A172 (cell line): Measurements from ENCODE around the gene PIK3CB. TPM values are rescaled to one million over a fixed set of nuclear protein-coding genes. Genes with fewer than 3 reads are reported as not detected.

ENCODE experiments used
- DNase-seq: peaks from one replicate; pipeline ENCODE4 v3.0.0-alpha.2; 2015; ENCODE audit warnings: low spot score
- total RNA-seq: library from RNA; depleted of rRNA; stranded (reverse); fragments of >200 nt; shearing (Covaris generic); gene quantifications from 2 replicates; pipeline ENCODE4 v1.2.3, GENCODE V29; 2014; rRNA removed

Gene PIK3CB
- 11.6 and 12.1 TPM in 2 replicates for total RNA-seq

DNA sequence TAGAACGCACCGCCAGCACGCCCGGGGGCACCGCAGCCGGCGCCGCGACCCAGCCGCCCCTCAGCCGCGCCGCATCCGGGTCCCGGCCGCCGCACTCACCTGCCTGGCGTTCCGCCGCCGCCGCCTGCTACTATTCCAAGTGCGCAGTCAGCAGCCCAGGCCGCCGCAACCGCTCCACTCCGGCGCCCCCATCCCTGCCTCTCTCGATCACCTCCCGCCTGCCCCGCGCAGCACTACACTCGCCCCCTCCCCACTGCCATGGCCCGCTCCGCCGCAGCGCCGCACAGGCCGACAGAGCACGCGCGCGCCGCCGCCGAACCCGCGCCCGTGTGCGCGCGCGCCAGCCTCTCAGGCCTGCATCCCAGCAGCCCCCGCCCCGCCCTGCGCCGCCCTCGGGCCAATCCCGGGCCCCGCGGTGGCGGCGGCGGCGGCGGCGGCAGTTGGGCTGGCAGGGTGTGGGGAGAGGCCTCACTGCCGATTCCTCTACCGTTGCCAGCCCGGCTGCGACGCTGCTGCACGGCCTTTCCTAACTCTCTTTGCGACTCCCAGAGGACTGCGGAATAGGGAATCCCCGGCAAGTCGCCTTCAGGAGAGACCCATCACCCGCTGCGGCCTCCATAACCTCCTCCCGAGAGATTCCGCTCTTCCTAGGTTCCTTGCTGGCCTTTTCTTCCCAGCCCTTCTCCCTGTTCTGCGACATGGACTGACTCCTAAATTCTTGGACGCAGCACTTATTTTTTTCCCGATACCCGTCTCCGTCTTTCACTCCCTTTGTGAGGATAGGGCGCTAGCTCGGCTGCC lies at the start of gene PIK3CB:
TSS of gene PIK3CB (minus strand) at position 333 of the 801 bp plus-strand sequence. CDS start 75,585 bp downstream, outside the sequence.
- peak; percentile 78 for DNase-seq

DNA sequence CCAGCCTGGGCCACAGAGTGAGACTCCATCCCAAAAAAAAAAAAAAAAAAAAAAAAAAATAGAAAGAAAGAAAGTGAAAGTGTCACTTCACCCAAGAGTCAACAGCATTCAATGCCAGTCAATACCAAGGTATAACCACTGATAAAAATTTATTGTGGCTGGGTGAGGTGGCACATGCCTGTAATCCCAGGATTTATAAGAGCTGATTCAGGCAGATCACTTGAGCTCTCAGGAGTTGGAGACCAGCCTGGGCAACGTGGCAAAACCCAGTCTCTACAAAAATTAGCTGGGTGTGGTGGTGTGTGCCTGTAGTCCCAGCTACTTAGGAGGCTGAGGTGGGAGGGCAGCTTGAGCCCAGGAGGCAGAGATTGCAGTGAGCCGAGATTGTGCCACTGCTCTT lies 46.5 kb upstream of the PIK3CB start:
- DNase-seq, result no peak

DNA sequence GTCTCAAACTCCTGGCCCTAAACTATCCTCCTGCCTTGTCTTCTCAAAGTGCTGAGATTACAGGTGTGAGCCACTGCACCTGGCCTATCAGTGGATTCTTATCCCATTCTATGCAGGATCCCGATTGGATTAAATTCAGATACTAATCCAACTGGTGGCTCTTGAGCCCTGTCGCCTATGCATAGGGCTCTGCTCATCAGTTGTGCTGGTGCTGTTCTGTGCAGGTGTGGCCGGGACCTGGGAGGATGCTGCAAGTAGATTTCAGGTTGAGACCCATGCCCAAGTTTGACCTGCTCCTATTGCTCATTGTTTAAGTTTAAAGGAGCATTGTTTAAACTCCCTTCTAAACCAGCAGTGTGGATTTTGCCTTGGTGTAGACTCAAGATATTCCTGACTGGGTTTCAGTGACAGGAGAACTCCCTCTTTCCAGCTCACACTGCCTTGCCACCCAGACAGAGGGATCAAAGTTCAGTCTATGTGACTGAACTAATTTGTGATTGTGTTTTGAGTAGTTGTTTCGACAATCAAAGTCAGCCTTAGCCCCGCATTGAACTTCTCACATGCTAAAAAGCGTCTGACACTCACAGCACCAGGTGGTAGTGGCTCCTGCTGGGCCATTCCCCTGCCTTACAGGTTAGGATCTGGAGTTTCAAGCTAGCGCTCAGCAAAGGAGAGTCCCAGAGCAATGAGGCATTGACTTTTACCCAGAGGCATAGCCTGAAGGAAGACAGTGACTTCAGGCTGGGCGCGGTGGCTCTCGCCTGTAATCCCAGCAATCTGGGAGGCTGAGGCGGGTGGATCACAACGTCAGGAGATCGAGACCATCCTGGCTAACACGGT lies 45.0 kb upstream of the PIK3CB start:
- no peak for DNase-seq

DNA sequence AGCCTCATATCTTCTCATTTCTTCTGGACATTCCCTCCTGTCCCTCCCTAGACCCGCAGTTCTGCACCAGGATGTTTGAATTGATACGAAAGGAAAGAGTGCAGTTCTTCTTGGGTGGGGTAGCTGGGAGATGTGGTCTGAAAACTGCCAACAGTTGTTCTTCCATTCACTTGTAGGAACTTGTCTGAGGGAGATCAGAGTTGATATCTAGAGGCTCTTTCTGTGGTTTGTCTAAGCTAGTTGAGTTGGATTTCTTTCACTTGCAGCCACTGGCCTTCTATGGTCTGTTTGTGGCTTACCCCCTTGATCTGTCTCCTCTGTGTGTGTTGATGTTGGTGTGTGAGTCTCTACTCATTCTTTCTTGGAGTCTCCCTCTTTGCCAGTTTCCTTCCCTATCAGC lies 42.5 kb upstream of the PIK3CB start:
- DNase-seq, result no peak

DNA sequence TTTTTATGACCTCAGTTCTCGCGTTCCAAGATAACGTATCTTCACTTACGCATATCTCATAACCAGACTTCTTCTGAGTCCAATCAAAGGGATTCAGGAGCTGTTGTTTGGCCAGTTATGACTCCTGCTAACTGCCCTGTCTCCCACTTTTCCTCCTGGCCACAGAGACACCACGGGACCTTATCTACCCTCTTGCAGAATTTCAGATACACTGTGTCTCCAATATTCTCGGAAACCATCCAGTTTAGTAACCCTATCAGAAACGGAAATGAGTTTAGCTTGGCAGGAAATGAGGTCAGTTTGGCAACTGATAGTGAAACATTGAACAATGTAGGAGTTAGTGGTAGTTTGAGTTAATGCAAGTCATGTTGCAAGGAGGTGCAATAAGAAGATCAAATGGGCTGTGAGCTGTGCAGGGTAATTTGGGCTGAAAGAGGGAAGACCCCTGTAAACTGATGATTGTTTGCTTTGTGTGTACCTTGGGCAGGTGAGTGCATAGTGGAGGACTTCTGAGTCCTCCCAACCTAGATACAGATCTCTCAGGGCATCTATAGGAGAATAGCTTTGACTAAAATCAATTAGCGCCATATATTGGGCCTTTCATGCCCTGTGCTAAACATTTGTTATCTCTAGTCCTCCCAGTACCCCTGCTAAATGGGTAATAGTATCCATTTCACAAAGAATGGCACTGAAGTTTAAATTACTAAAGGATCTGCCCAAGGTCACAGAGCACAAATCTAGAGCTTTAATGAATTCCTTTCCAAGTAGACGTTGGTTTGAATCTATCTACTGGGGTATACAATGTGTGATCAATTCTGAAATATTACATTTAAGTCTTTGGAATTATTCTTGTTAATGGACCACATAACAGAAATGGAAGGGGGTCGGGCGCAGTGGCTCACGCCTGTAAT lies 41.3 kb upstream of the PIK3CB start:
- no peak for DNase-seq

DNA sequence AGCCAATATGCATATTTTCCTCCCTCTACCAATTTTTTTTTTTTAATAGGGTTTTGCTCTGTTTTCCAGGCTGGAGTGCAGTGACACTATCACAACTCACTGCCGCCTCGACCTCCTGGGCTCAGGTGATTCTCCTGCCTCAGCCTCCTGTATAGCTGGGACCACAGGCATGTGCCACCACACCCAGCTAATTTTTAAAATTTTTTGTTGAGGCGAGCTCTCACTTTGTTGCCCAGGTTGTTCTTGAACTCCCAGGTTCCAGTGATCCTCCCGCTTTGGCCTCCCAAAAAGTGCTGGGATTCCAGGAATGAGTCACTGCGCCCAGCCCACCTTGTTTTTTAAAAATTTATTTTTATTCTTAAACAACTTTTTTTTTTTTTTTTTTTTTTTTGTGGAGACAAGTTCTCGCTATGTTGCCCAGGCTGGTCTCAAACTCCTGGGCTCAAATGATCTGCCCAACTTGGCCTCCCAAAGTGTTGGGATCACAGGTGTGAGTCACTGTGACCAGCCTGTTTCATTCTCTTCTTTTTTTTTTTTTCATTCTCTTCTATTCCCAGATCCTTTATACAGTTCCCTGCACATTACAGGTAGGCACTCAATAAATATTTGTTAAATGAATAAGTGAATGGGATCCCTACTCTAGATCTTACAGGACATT lies 40.5 kb upstream of the PIK3CB start:
- no peak for DNase-seq

DNA sequence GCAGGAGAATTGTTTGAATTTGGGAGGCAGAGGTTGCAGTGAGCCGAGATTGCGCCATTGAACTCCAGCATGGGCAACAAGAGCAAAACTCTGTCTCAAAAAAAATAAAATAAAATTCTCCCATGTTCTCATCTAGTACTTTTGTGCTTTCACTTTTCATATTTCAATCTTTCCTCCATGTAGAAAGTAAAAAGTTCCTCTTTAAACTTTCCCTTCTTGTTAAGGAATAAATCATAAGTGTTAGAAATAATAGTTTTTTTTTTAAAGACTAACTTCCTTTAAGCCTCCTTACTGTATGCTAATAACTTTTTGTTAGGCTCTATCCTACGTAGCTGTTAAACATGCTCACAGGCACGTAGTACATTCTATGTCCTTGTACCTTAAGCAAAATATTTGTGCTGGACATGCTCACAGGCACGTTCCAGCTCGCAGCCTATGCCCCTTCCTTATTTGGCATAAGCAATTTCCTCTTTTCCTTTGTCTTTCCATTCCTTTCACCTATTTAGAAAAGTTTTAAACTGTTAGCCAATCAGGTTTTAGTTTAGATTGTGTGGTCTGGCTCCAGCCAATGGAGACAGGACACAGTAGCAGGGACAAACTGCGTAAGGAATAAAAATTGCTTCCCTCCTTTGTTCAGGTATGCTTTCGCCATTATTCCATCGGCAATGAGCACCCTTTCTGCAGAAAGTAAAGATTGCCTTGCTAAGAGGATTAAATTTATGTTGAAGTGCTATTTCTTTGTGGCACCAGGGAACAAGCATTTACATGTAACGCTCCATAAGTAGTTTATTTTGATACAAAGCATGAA lies 38.9 kb upstream of the PIK3CB start:
- DNase-seq, result no peak

DNA sequence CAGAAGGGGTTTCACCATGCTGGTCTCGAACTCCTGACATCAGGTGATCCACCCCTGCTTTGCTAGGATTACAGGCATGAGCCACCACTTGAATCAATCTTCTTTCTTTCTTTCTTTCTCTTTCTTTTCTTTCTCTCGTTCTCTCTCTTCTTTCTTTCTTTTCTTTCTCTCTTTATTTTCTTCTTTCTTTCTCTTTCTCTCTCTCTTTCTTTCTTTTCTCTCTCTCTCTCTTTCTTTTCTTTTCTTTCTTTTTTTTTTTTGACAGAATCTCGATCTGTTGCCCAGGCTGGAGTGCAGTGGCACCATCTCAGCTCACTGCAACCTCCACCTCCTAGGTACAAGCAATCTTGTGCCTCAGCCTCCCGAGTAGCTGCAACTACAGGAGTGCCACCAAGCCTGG lies 37.9 kb upstream of the PIK3CB start:
- no peak for DNase-seq

DNA sequence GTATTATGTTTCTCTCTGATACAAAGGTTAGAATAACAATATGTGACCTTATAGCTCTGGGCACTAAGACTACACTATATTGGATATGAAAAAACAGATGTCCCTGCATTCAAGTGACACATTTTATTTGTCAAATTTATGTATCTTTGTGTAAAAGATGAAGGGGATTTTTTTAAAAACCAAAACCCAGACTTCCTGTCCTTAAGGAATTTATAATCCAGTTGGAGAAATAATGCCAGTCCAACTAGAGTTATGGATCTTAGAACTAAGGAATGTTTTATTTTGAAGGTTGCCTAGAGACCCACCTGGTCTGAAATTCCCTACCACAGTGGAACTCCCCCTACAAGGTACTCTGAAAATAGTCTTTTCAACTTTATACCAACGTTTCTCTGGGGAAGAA lies 33.3 kb upstream of the PIK3CB start:
- peak; percentile 55 for DNase-seq

DNA sequence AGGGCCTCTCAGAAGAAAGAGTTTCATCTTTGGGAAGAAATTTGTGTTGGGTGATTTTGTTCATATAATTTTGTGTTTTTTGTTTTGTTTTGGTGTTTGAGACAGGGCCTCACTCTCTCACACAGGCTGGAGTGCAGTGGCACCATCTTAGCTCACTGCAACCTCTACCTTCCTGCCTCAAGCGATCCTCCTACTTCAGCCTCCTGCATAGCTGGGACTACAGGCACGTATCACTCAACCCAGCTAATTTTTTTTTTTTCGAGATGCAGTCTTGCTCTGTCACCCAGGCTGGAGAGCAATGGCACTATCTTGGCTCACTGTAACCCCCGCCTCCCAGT lies 29.0 kb upstream of the PIK3CB start:
- DNase-seq, result no peak

DNA sequence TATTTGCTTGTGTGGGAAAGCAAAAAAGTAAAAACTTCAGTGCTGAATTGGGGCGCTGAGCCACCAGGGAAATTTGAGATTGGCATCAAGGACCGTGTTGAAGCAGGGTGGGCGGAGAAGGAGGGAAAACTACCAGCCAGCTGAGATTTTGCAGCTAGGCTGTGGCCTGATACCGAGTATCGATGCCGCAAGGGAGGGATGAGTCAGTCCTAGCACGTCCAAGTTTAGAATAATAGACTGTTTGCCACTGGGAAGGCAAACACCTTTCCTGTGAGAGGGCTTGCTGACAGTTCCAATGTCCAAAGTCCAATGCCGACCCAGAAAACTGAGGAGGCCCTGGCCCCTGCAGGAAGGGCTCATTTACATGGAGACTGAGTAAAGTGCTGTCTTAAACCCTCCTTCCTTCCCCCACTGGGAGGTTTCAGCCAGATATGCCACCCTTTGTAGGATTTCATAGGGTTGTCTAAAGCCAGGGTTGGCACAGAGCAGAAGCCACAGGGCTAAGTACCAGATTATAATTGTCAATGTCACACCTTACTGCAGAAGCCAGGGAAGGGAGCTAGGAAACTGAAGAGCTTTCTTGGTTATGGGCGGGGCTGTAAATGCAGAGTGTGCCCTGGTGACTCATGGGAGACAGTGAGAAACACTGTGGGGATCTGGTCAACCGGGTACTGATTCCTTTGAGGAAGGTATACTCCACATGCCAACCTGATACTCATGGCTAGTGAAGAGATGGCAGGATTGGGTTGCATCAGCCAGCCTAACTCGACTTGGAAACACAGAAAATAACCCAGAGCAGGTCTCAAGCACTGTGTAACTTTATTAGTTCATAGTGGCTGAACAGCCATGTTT lies 28.4 kb upstream of the PIK3CB start:
- DNase-seq, result peak; percentile 74

DNA sequence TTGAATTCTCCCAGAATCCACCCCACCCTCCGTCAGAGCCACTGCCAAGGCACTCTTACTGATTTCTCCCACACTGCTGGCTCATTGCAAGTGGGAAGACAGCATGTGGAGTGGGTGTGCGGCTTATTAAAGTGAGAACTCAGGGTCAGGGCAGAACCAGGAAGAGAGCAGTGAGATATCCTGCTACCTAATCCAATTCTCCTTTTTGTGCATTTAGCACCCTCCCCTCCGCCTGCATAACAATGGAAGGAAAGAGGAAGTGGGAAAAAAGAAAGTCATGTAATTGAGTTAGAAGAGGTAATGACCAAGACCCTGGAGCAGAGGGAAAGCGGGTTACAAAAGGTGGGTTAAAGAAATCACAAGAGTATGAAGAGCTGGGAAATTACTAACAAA lies 27.8 kb upstream of the PIK3CB start:
- DNase-seq, result peak; percentile 25

DNA sequence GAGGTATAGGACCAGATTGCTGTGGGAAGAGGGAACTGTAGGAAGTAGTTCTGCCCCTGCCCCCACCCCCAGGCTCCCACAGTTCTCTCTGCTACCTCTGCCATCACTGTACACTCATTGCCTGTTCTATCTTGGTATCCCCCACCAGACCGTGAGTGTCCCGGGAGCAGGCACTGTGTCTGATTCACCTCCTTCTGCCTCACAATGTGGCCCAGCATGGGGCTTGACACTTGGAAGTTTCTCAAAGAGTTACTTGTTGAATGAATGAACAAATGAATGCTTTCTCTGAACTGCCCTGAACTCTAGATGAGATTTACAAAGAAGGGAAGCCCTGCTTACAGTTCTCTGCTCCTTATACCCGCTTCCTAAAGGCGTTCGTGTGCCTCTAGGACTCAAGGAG lies 27.1 kb upstream of the PIK3CB start:
- DNase-seq, result peak; percentile 67

DNA sequence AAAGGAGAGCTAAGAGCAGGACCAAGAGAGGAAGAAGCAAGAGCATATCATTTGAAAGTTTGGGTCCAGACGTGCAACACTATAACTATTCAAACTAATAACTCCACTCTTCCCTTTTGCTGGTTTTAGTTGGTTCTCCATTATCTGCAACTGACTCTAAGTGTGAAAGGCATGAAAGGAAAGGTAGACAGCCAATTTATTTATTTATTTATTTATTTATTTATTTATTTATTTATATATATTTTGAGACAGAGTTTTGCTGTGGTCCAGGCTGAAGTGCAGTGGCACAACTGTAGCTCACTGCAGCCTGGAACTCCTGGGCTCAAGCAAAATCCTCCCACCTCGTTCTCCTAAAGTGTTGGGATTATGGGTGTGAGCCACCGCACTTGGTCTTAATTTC lies 22.1 kb upstream of the PIK3CB start:
- DNase-seq, result no peak

DNA sequence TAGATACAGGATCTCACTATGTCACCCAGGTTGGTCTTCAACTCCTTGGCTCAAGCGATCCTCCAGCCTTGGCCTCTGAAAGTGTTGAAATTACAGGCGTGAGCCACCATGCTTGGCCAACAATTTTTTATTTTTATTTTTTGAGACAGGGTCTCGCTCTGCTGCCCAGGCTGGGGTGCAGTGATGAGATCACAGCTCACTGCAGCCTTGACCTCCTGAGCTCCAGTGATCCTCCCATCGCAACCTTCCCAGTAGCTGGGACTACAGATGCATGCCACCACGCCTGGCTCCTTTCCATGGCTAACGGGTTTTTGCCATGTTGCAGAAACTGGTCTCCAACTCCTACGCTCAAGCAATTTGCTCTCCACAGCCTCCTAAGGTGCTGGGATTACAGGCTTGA lies 20.2 kb upstream of the PIK3CB start:
- no peak for DNase-seq

DNA sequence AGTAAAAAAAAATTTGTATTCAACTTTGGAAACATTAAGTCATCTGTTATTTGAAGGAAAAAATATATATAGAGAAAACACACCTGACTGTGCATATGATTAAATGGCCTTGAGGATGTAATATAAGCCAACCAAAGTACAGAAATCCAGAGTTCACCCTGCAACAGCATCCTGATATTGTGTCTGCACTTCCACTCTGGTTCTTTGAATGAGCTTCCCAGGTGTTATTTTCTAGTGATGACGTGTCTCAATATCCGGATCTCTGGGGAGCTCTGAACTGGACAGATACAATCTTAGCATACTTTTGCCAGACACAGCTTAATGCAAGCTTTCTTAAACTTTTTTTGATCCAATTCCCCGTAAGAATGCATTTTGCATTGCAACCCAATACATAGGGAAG lies 19.5 kb upstream of the PIK3CB start:
- DNase-seq, result no peak

DNA sequence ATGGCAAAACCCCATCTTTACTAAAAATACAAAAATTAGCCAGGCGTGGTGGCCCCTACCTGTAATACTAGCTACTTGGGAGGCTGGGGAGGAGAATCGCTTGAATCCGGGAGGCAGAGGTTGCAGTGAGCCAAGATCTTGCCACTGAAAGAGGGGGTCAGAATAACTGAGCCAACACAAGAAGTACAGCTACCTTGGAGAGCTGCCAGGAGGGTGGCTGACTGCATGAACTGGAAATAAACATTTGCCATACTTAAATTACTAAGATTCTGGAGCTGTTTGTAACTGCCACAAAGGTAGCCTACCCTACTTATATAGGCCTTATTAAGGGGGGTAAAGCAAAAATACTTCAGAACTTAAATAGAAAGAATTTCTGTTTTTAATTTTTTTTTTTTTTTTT lies 15.4 kb upstream of the PIK3CB start:
- DNase-seq, result no peak

DNA sequence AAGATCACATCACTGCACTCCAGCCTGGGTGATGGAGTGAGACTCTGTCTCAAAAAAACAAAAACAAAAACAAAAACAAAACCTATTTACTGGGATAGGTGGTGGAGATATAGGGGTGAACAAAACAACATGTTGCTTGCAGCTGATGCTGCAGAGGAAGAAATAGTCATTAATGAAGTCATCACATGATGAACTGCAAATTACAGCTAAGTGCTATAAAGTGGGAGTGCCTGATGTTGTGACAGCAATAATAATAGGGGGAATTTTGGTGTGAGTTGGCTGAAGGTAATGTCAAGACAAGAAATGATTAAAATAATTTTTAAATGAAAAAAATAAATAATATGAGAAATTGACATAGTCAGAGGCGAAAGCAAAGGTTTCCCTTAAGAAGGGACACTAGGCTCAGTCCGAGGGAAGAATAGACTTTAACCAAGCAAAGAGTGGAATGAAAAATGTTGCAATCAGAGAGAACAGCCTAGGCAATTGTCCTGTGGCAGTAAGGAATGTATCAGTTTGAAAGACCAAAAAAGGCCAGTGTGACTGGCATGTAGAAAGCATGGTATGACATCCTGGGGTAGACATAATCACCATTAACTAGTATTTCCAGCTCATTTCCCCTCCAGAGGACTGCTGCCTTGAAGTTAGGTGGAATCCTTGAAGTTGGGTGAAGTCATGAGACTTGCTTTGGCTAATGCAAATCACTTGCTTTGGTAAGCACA lies 14.7 kb upstream of the PIK3CB start:
- DNase-seq, result no peak

DNA sequence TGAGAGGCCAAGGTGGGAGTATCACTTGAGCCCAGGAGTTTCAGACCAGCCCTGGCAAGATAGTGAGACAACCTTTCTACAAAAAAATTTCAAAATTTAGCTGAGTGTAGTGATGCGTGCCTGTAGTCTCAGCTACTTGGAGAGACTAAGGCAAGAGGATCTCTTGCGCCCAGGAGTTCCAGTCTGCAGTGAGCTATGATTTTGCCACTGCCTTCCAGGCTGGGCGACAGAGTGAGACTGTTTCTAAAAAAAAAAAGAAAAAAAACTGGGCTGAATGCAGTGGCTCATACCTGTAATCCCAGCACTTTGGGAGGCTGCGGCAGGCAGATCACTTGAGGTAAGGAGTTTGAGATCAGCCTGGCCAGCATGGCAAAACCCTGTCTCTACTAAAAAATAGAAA lies 14.0 kb upstream of the PIK3CB start:
- DNase-seq, result no peak
